Loucy (cell line): Measurements from ENCODE around the gene FNDC11.

ENCODE experiments used
- EZH2phosphoT487 ChIP-seq: fragments of 200-600 bp; IDR thresholded peaks from 2 replicates; pipeline ENCODE4 v1.6.1; 2018; ENCODE audit warnings: antibody characterized with exemption, mild to moderate bottlenecking, moderate library complexity, borderline replicate concordance
- TF ChIP-seq, protein P1 (sequence below): fragments of 200-600 bp; sonication (generic); conservative IDR thresholded peaks from 2 replicates; pipeline ENCODE4 v1.5.1; 2014; ENCODE audit warnings: mild to moderate bottlenecking, antibody characterized with exemption, low read length

DNA sequence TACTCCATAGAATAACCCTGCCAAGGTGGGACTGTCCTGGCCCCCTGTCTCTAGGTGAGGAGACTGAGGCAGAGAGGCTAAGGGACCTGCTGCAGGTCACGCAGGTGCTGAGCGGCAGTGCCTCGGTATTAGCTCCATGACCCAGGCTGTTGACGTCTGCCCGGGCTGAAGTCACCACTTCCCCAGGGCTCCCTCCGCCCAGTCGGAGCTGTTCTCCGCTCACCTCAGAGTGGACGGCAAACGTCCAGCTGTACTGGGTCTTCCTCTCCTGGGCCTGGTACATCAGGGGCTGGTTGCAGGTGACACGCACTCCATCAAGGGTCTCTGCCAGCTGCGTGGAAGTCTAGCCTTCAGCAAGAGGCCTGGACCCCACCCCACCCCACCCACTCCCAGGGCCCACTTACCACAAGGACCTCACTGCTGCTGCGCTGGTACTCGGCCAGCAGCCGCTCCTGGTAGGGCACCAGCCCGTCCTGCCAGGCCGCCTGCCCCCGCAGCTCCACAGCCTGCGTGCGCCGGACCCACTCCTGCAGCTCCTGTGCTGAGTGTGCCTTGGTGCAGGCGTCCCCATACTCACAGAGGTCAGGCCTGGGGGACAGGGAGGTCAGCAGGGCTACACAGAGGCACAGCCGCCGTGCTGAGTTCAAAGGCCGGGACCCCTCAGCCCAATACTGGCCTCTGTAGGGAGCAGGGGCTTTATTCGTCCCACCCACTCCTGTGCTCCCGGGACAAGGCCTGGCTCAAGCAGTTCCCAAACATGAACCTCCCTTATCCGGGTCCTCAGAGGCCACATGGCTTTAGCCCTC, 16.5 kb downstream of the FNDC11 start:
- TF ChIP-seq, protein P1, sequence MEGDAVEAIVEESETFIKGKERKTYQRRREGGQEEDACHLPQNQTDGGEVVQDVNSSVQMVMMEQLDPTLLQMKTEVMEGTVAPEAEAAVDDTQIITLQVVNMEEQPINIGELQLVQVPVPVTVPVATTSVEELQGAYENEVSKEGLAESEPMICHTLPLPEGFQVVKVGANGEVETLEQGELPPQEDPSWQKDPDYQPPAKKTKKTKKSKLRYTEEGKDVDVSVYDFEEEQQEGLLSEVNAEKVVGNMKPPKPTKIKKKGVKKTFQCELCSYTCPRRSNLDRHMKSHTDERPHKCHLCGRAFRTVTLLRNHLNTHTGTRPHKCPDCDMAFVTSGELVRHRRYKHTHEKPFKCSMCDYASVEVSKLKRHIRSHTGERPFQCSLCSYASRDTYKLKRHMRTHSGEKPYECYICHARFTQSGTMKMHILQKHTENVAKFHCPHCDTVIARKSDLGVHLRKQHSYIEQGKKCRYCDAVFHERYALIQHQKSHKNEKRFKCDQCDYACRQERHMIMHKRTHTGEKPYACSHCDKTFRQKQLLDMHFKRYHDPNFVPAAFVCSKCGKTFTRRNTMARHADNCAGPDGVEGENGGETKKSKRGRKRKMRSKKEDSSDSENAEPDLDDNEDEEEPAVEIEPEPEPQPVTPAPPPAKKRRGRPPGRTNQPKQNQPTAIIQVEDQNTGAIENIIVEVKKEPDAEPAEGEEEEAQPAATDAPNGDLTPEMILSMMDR: no peak
- no peak for TF ChIP-seq EZH2phosphoT487
